IMR-90 (cell line): ENCODE results near the gene ZNF518A. TPM values are rescaled to one million over a fixed set of nuclear protein-coding genes. Genes with fewer than 3 reads are reported as not detected.
A peak's percentile ranks its signal among the peaks of the same experiment; 100 is the strongest.

Source experiments
- ATAC-seq: fragments of 200-7000 bp; cut with Tn5 transposase; 2 replicates; pipeline ENCODE4 v1.9.1; 2020; ENCODE audit warnings: low read depth, mild to moderate bottlenecking, moderate library complexity
- BruUV-seq: library from RNA; stranded (reverse); fragments of 400-500 nt; replicated peaks from 2 replicates; lab custom pipeline; 2021; lab: Mats Ljungman, UMichigan
- CTCF ChIA-PET: fragments of 300-600 bp; formaldehyde crosslinking; extraction: SDS; loops from one replicate; lab custom pipeline; 2021; ENCODE audit warnings: antibody characterized with exemption; lab: Yijun Ruan, JAX
- POLR2A ChIA-PET: fragments of 300-600 bp; sonication (Branson Sonifier 250); formaldehyde crosslinking; loops from one replicate; lab custom pipeline; 2022; ENCODE audit warnings: antibody characterized with exemption; ENCODE audit not compliant: unreplicated experiment; lab: Charles Lee
- DNase-seq: peaks from one replicate; pipeline ENCODE4 v3.0.0; 2013
- H2AFZ ChIP-seq: replicated peaks from 2 replicates; pipeline ENCODE3; 2013; ENCODE audit warnings: low read length, mild to moderate bottlenecking; ENCODE audit not compliant: poor library complexity
- H2AK5ac ChIP-seq: 2 replicates; pipeline ENCODE4 v1.6.1; 2013; ENCODE audit warnings: low read depth, low read length, inconsistent platforms
- H2AK9ac ChIP-seq: replicated peaks from 2 replicates; pipeline ENCODE3; 2013; ENCODE audit warnings: mild to moderate bottlenecking, low read depth, low read length, moderate library complexity; ENCODE audit not compliant: poor library complexity
- H2BK120ac ChIP-seq: 2 replicates; pipeline ENCODE4 v1.6.1; 2013; ENCODE audit warnings: low read depth, low read length, inconsistent platforms
- H2BK15ac ChIP-seq: 3 replicates; pipeline ENCODE4 v1.6.1; 2013; ENCODE audit warnings: low read depth, low read length, inconsistent platforms
- H2BK20ac ChIP-seq: 2 replicates; pipeline ENCODE4 v1.6.1; 2013; ENCODE audit warnings: low read depth, mild to moderate bottlenecking, inconsistent platforms, low read length, moderate library complexity
- H2BK5ac ChIP-seq: 2 replicates; pipeline ENCODE4 v1.6.1; 2013; ENCODE audit warnings: mild to moderate bottlenecking, low read depth, low read length, inconsistent platforms; ENCODE audit not compliant: poor library complexity, severe bottlenecking
- H3K14ac ChIP-seq: replicated peaks from 2 replicates; pipeline ENCODE4 v1.6.1; 2013; ENCODE audit warnings: low read depth, low read length, inconsistent platforms
- H3K18ac ChIP-seq: 2 replicates; pipeline ENCODE4 v1.6.1; 2013; ENCODE audit warnings: low read depth, low read length, control low read depth
- H3K23ac ChIP-seq: 2 replicates; pipeline ENCODE4 v1.6.1; 2013; ENCODE audit warnings: low read depth, low read length, inconsistent platforms
- H3K27ac ChIP-seq: 2 replicates; pipeline ENCODE4 v1.5.1; 2013; ENCODE audit warnings: mild to moderate bottlenecking, control low read depth, low read length; ENCODE audit not compliant: insufficient read depth
- H3K27me3 ChIP-seq: 2 replicates; pipeline ENCODE4 v1.6.1; 2013; ENCODE audit warnings: low read length; ENCODE audit not compliant: control insufficient read depth, insufficient read depth
- H3K36me3 ChIP-seq: 2 replicates; pipeline ENCODE4 v1.6.1; 2013; ENCODE audit warnings: low read length, mixed read lengths; ENCODE audit not compliant: control insufficient read depth, insufficient read depth
- H3K4ac ChIP-seq: 2 replicates; pipeline ENCODE4 v1.6.1; 2013; ENCODE audit warnings: low read depth, low read length, inconsistent platforms
- H3K4me1 ChIP-seq: 2 replicates; pipeline ENCODE4 v1.6.1; 2013; ENCODE audit warnings: low read length, mixed read lengths; ENCODE audit not compliant: control insufficient read depth, insufficient read depth
- H3K4me2 ChIP-seq: 2 replicates; pipeline ENCODE4 v1.6.1; 2013; ENCODE audit warnings: low read depth, mild to moderate bottlenecking, control low read depth, low read length, moderate library complexity
- H3K4me3 ChIP-seq: 2 replicates; pipeline ENCODE4 v1.5.1; 2013; ENCODE audit warnings: low read depth, mild to moderate bottlenecking, control low read depth, low read length, moderate library complexity; ENCODE audit not compliant: insufficient read depth
- H3K56ac ChIP-seq: 2 replicates; pipeline ENCODE4 v1.6.1; 2013; ENCODE audit warnings: low read length, inconsistent platforms; ENCODE audit not compliant: insufficient read depth; ENCODE audit errors: extremely low read depth
- H3K79me1 ChIP-seq, 2 experiments: 2 replicates each; pipeline ENCODE4 v1.6.1; 2013; ENCODE audit warnings: low read length in 2 of 2, inconsistent platforms in 1 of 2, low read depth in 1 of 2
- H3K9ac ChIP-seq: 2 replicates; pipeline ENCODE4 v1.6.1; 2013; ENCODE audit warnings: low read depth, low read length, control low read depth
- H3K9me1 ChIP-seq: 2 replicates; pipeline ENCODE4 v1.6.1; 2013; ENCODE audit warnings: low read length, inconsistent platforms; ENCODE audit not compliant: insufficient read depth
- H3K9me3 ChIP-seq: 2 replicates; pipeline ENCODE4 v1.6.1; 2013; ENCODE audit warnings: low read length; ENCODE audit not compliant: control insufficient read depth, insufficient read depth
- H4K20me1 ChIP-seq: 2 replicates; pipeline ENCODE4 v1.6.1; 2013; ENCODE audit warnings: low read length, inconsistent platforms; ENCODE audit not compliant: insufficient read depth
- H4K5ac ChIP-seq: 2 replicates; pipeline ENCODE4 v1.6.1; 2013; ENCODE audit warnings: mild to moderate bottlenecking, low read depth, low read length, control low read depth
- H4K8ac ChIP-seq, 2 experiments: 2 replicates each; pipeline ENCODE4 v1.6.1; 2013; ENCODE audit warnings: low read depth in 2 of 2, low read length in 2 of 2, control low read depth in 1 of 2, inconsistent platforms in 1 of 2
- H4K91ac ChIP-seq: 2 replicates; pipeline ENCODE4 v1.6.1; 2013; ENCODE audit warnings: low read depth, low read length, inconsistent platforms; ENCODE audit not compliant: insufficient read depth
- CEBPB ChIP-seq: IDR thresholded peaks from 2 replicates; pipeline ENCODE4 v1.6.1; 2012; ENCODE audit warnings: low read depth, low read length, improper control_type of control experiment
- CTCF ChIP-seq: conservative IDR thresholded peaks from 2 replicates; pipeline ENCODE4 v1.5.1; 2012; ENCODE audit warnings: mild to moderate bottlenecking, low read depth, low read length, improper control_type of control experiment
- FOS ChIP-seq: fragments of 150-350 bp; IDR thresholded peaks from 2 replicates; pipeline ENCODE4 v1.6.1; 2016; ENCODE audit warnings: low read depth, low read length
- MAFK ChIP-seq: IDR thresholded peaks from 2 replicates; pipeline ENCODE4 v1.6.1; 2012; ENCODE audit warnings: low read depth, low read length, improper control_type of control experiment
- MAZ ChIP-seq: IDR thresholded peaks from 2 replicates; pipeline ENCODE4 v1.6.1; 2012; ENCODE audit warnings: low read depth, mild to moderate bottlenecking, low read length, improper control_type of control experiment, moderate library complexity, borderline replicate concordance
- POLR2A ChIP-seq: IDR thresholded peaks from 2 replicates; pipeline ENCODE4 v1.6.1; 2012; ENCODE audit warnings: mild to moderate bottlenecking, low read depth, low read length
- RFX5 ChIP-seq: IDR thresholded peaks from 2 replicates; pipeline ENCODE4 v1.8.0; 2012; ENCODE audit warnings: low read depth, mild to moderate bottlenecking, low read length, moderate library complexity
- WGBS, 2 experiments: methylation state at CpG; one replicate each; pipeline versions ENCODE4 v1.1.5 to v1.1.7; 2013; ENCODE audit warnings: missing lambda C conversion rate in 2 of 2; ENCODE audit not compliant: insufficient read length in 1 of 2; ENCODE audit errors: extremely low coverage in 2 of 2; 5-methylcytosine and 5-hydroxymethylcytosine counted together
- dilution Hi-C: fragments of 300-500 bp; cut with HindIII; formaldehyde crosslinking; loops from one replicate; pipeline ENCODE4 v1.14.3; 2018; ENCODE audit warnings: low sequenced_read_pairs; ENCODE audit not compliant: unreplicated experiment
- in situ Hi-C: fragments of 300-500 bp; cut with MboI; formaldehyde crosslinking; loops from 3 replicates; pipeline ENCODE4 v1.14.3; 2019; ENCODE audit warnings: low sequenced_read_pairs, inconsistent platforms, mixed read lengths
- intact Hi-C: fragments of 100-400 bp; cut with micrococcal nuclease; formaldehyde crosslinking; loops from 2 replicates; pipeline ENCODE4 v1.10.0; 2022
- polyA plus RNA-seq, 3 experiments: library from polyadenylated mRNA; depleted of rRNA; stranded (reverse); fragments of >200 nt; gene quantifications; 2 replicates each; pipeline ENCODE4 v1.2.3, GENCODE V29; 2012; ENCODE audit warnings: low replicate concordance in 1 of 3
- total RNA-seq: library from RNA; depleted of rRNA; stranded (reverse); fragments of >200 nt; gene quantifications from 2 replicates; pipeline ENCODE4 v1.2.3, GENCODE V29; 2012

Gene ZNF518A
- total and polyA plus RNA-seq, 2 of the 4 experiments (the other 2 are of a cell fraction), result 2.1 to 7.9 TPM

- H3K27me3 ChIP-seq, result no peaks in the 10 kb centered on the region; the same call in 1 of the 2 replicates
- H2BK120ac ChIP-seq, result peak overlapping the region; percentile 61
- H3K14ac ChIP-seq, result peak overlapping the region; percentile 98
- H4K8ac ChIP-seq, result peak overlapping the region; percentile 95 to 100
- ChIA-PET CTCF (no interaction called here), POLR2A (interaction anchor here (0.6 to 1.8 kb wide), 4 partner anchors 16 to 265 kb away, joined by 3 to 12 read pairs (median 4); partner anchors contain the start of gene ZNF518A)
- no peaks in the 10 kb centered on the region for H4K20me1 ChIP-seq
- H2BK5ac ChIP-seq, result peak overlapping the region; percentile 73
- peak overlapping the region; percentile 80 for H3K4me3 ChIP-seq
- H4K91ac ChIP-seq, result peak overlapping the region; percentile 95
- H3K27ac ChIP-seq, result peak overlapping the region; percentile 82
- H3K4me2 ChIP-seq, result peak overlapping the region; percentile 96
- peak overlapping the region; percentile 72 for H3K9ac ChIP-seq
- H3K23ac ChIP-seq, result peak overlapping the region; percentile 92
- H2AK5ac ChIP-seq, result peak overlapping the region; percentile 77; the same call in 1 of the 2 replicates
- dilution Hi-C loops, result no loop called here
- BruUV-seq, result no TSS peak
- 0% methylated on average over 1 of the region's 47 CpGs; no CpG with 5 or more reads in 1 of the 2 experiments for WGBS, 2 experiments
- H3K36me3 ChIP-seq, result no peaks in the 10 kb centered on the region
- TF ChIP-seq RFX5, result no peak
- no peak for TF ChIP-seq CTCF
- peak; percentile 79 for TF ChIP-seq POLR2A
- TF ChIP-seq MAZ, result peak; percentile 48; the same call in 1 of the 2 replicates
- TF ChIP-seq CEBPB, result peak; percentile 90
- TF ChIP-seq MAFK, result no peak
- 0 out of 2 replicates have a peak, but pooled peaks have one; percentile 2 for TF ChIP-seq FOS
- in situ Hi-C loops, result loop anchor here (5.0 kb wide), 1 partner anchor 37 kb away; no protein-coding TSS in a partner anchor
- H2AFZ ChIP-seq, result peak overlapping the region; percentile 97
- peak overlapping the region; percentile 100 for H4K5ac ChIP-seq
- peaks cover 3% of the 10 kb centered on the region for H3K4me1 ChIP-seq
- peaks cover 4% of the 10 kb centered on the region for H3K9me3 ChIP-seq
- no peak overlapping the region for H2BK20ac ChIP-seq
- peak overlapping the region; percentile 96 for H3K4ac ChIP-seq
- H3K18ac ChIP-seq, result peak overlapping the region; percentile 93
- peak overlapping the region; percentile 69 for H2AK9ac ChIP-seq
- peaks cover 4% of the 10 kb centered on the region; the same call in 1 of the 2 replicates for H3K9me1 ChIP-seq
- intact Hi-C loops, result loop anchor here (1.0 to 2.0 kb wide), 2 partner anchors 40 to 45 kb away; partner anchors contain the start of gene ZNF518A
- H3K79me1 ChIP-seq, result no peaks in the 10 kb centered on the region; a peak in 1 of 4 replicates
- ATAC-seq (peak; percentile 98), DNase-seq (peak; percentile 96)
- peak overlapping the region; percentile 73 for H3K56ac ChIP-seq
- H2BK15ac ChIP-seq, result no peak overlapping the region
Observed at GRCh38 chr10:96089670-96090462, 40.2 kb upstream of the ZNF518A start.
